Esophagus (tissue), 2 donors: Measurements from ENCODE around the gene GRM7. TPM values are rescaled to one million over a fixed set of nuclear protein-coding genes. Genes with fewer than 3 reads are reported as not detected.

Source experiments
- H3K27ac ChIP-seq, 2 donors: one replicate each; pipeline ENCODE4 v1.5.1; 2013; ENCODE audit warnings: low read depth in 2 of 2, mild to moderate bottlenecking in 2 of 2, inconsistent platforms in 1 of 2, low read length in 1 of 2, moderate library complexity in 1 of 2
- H3K27me3 ChIP-seq, 2 donors: one replicate each; pipeline ENCODE4 v1.6.1; 2013; ENCODE audit warnings: low read length in 2 of 2, control low read depth in 1 of 2, mild to moderate bottlenecking in 1 of 2; ENCODE audit not compliant: insufficient read depth in 2 of 2, control insufficient read depth in 1 of 2
- H3K36me3 ChIP-seq, 2 donors: one replicate each; pipeline ENCODE4 v1.6.1; 2013; ENCODE audit warnings: low read length in 1 of 2; ENCODE audit not compliant: control insufficient read depth in 2 of 2, insufficient read depth in 2 of 2
- H3K4me1 ChIP-seq, 2 donors: one replicate each; pipeline ENCODE4 v1.6.1; 2013; ENCODE audit warnings: low read length in 1 of 2; ENCODE audit not compliant: control insufficient read depth in 2 of 2, insufficient read depth in 2 of 2
- H3K4me3 ChIP-seq, 2 donors: one replicate each; pipeline ENCODE4 v1.5.1; 2013; ENCODE audit warnings: low read length in 2 of 2, mild to moderate bottlenecking in 2 of 2, low read depth in 1 of 2, moderate library complexity in 1 of 2
- H3K9me3 ChIP-seq, 2 donors: one replicate each; pipeline ENCODE4 v1.6.1; 2013; ENCODE audit warnings: mild to moderate bottlenecking in 2 of 2, low read depth in 1 of 2, low read length in 1 of 2, moderate library complexity in 1 of 2; ENCODE audit not compliant: control insufficient read depth in 2 of 2, insufficient read depth in 1 of 2
- whole genome bisulfite sequencing, 2 donors: extraction: QIAGEN DNeasy Blood & Tissue Kit; methylation state at CpG; one replicate each; pipeline ENCODE4 v1.1.7; 2013; 5-methylcytosine and 5-hydroxymethylcytosine counted together
- polyA plus RNA-seq, 2 donors: library from polyadenylated mRNA; stranded (reverse); fragments of 200-250 nt; gene quantifications; one replicate each; pipeline ENCODE4 v1.2.3, GENCODE V29; 2013
- donor health status: healthy with polysubstance abuse.
- donor health status: Bipolar disorder and iron deficiency.

The GRM7 gene
- polyA plus RNA-seq, 2 donors, result 0.01 TPM; not detected in 1

GRCh38 chr3:7015683-7016440 lies 154.9 kb downstream of the GRM7 start:
- Histone ChIP-seq H3K36me3 (no peaks in the 10 kb centered on the region), H3K27ac (no peak overlapping the region), H3K27me3 (no peaks in the 10 kb centered on the region), H3K4me3 (no peak overlapping the region), H3K4me1 (no peaks in the 10 kb centered on the region), H3K9me3 (peaks cover 0 to 2% of the 10 kb centered on the region in 2 donors)
- WGBS, 2 donors, result 42 to 50% methylated on average over 5 of the region's 5 CpGs

GRCh38 chr3:7025581-7026300 lies 164.8 kb downstream of the GRM7 start:
- Histone ChIP-seq H3K27ac (no peak overlapping the region), H3K4me1 (no peaks in the 10 kb centered on the region), H3K4me3 (no peak overlapping the region), H3K27me3 (no peaks in the 10 kb centered on the region), H3K9me3 (no peaks in the 10 kb centered on the region), H3K36me3 (no peaks in the 10 kb centered on the region)
- 50 to 51% methylated on average over 3 of the region's 3 CpGs for WGBS, 2 donors

- no peak overlapping the region for H3K27ac ChIP-seq
- 83 to 84% methylated on average over 3 of the region's 3 CpGs for WGBS, 2 donors
- H3K36me3 ChIP-seq, result no peaks in the 10 kb centered on the region
- no peaks in the 10 kb centered on the region for H3K4me1 ChIP-seq
- H3K4me3 ChIP-seq, result no peak overlapping the region
- peaks cover 0 to under 1% of the 10 kb centered on the region in 2 donors for H3K9me3 ChIP-seq
- H3K27me3 ChIP-seq, result no peaks in the 10 kb centered on the region
These were observed 168.6 kb downstream of the GRM7 start for GRCh38 chr3:7029562-7029961.

GRCh38 chr3:7038394-7038793 lies 177.5 kb downstream of the GRM7 start:
- no peaks in the 10 kb centered on the region for H3K27me3 ChIP-seq
- no peak overlapping the region for H3K4me3 ChIP-seq
- H3K4me1 ChIP-seq, result no peaks in the 10 kb centered on the region
- WGBS, 2 donors, result 67 to 71% methylated on average over 4 of the region's 4 CpGs
- no peak overlapping the region for H3K27ac ChIP-seq
- H3K9me3 ChIP-seq, result peaks cover 0 to 2% of the 10 kb centered on the region in 2 donors
- no peaks in the 10 kb centered on the region for H3K36me3 ChIP-seq

GRCh38 chr3:7062714-7063113 lies 201.8 kb downstream of the GRM7 start:
- H3K27me3 ChIP-seq, result no peaks in the 10 kb centered on the region
- no peak overlapping the region for H3K4me3 ChIP-seq
- no peaks in the 10 kb centered on the region for H3K9me3 ChIP-seq
- H3K27ac ChIP-seq, result no peak overlapping the region
- 48 to 51% methylated on average over 1 of the region's 1 CpG for WGBS, 2 donors
- H3K36me3 ChIP-seq, result no peaks in the 10 kb centered on the region
- no peaks in the 10 kb centered on the region for H3K4me1 ChIP-seq

- no peaks in the 10 kb centered on the region for H3K9me3 ChIP-seq
- H3K27me3 ChIP-seq, result no peaks in the 10 kb centered on the region
- no peak overlapping the region for H3K4me3 ChIP-seq
- H3K4me1 ChIP-seq, result no peaks in the 10 kb centered on the region
- no peaks in the 10 kb centered on the region for H3K36me3 ChIP-seq
- H3K27ac ChIP-seq, result no peak overlapping the region
- WGBS, 2 donors, result 64 to 67% methylated on average over 6 of the region's 6 CpGs
These were observed 209.5 kb downstream of the GRM7 start for GRCh38 chr3:7070461-7070860.

- H3K27me3 ChIP-seq, result no peaks in the 10 kb centered on the region
- no peaks in the 10 kb centered on the region for H3K9me3 ChIP-seq
- no peak overlapping the region for H3K4me3 ChIP-seq
- H3K27ac ChIP-seq, result no peak overlapping the region
- H3K4me1 ChIP-seq, result no peaks in the 10 kb centered on the region
- 73% methylated on average over 3 of the region's 3 CpGs for WGBS, 2 donors
- H3K36me3 ChIP-seq, result no peaks in the 10 kb centered on the region
These were observed 213.3 kb downstream of the GRM7 start for GRCh38 chr3:7074217-7074616.

- Histone ChIP-seq H3K9me3 (no peaks in the 10 kb centered on the region), H3K4me3 (no peak overlapping the region), H3K27me3 (no peaks in the 10 kb centered on the region), H3K27ac (no peak overlapping the region), H3K4me1 (no peaks in the 10 kb centered on the region), H3K36me3 (no peaks in the 10 kb centered on the region)
- WGBS, 2 donors, result 38 to 40% methylated on average over 1 of the region's 1 CpG
These were observed 214.2 kb downstream of the GRM7 start for GRCh38 chr3:7075117-7075516.

- no peaks in the 10 kb centered on the region for H3K36me3 ChIP-seq
- H3K27me3 ChIP-seq, result no peaks in the 10 kb centered on the region
- WGBS, 2 donors, result 53 to 71% methylated on average over 1 of the region's 1 CpG
- H3K4me1 ChIP-seq, result no peaks in the 10 kb centered on the region
- no peak overlapping the region for H3K27ac ChIP-seq
- no peaks in the 10 kb centered on the region for H3K9me3 ChIP-seq
- H3K4me3 ChIP-seq, result no peak overlapping the region
These were observed 215.0 kb downstream of the GRM7 start for GRCh38 chr3:7075901-7076300.

- H3K4me3 ChIP-seq, result no peak overlapping the region
- no peaks in the 10 kb centered on the region for H3K4me1 ChIP-seq
- no peaks in the 10 kb centered on the region for H3K36me3 ChIP-seq
- H3K27me3 ChIP-seq, result no peaks in the 10 kb centered on the region
- H3K27ac ChIP-seq, result no peak overlapping the region
- 93 to 95% methylated on average over 3 of the region's 3 CpGs for WGBS, 2 donors
- no peaks in the 10 kb centered on the region for H3K9me3 ChIP-seq
These were observed 221.3 kb downstream of the GRM7 start for GRCh38 chr3:7082244-7082643.
